PC-9 (cell line): ENCODE measurements around the gene UST.
A peak's percentile ranks its signal among the peaks of the same experiment; 100 is the strongest.

Experiments
- CTCF ChIP-seq: fragments of 200-600 bp; sonication (generic); conservative IDR thresholded peaks from 2 replicates; pipeline ENCODE4 v1.6.1; 2017; ENCODE audit warnings: mixed run types, antibody characterized with exemption, mild to moderate bottlenecking, moderate library complexity
- EZH2 ChIP-seq: fragments of 200-600 bp; sonication (generic); IDR thresholded peaks from 2 replicates; pipeline ENCODE4 v1.8.0; 2017; ENCODE audit warnings: antibody characterized with exemption, low read depth

- TF ChIP-seq CTCF: peak; percentile 75
- no peak for TF ChIP-seq EZH2
Measured at GRCh38 chr6:149026530-149026942, 279.7 kb downstream of the UST start.
